MCF 10A (cell line): ENCODE measurements around the gene NTN1. TPM values are rescaled to one million over a fixed set of nuclear protein-coding genes. Genes with fewer than 3 reads are reported as not detected.

ENCODE experiments used
- BruUV-seq: library from RNA; stranded (reverse); fragments of 400-500 nt; replicated peaks from 2 replicates; lab custom pipeline; 2021; lab: Mats Ljungman, UMichigan
- CTCF ChIA-PET: fragments of 300-600 bp; sonication (Branson Sonifier 250); formaldehyde crosslinking; extraction: SDS; loops from one replicate; lab custom pipeline; 2021; ENCODE audit warnings: antibody characterized with exemption, inconsistent platforms; lab: Yijun Ruan, JAX
- POLR2A ChIA-PET: fragments of 300-600, 350-650 bp; sonication (Branson Sonifier 250); formaldehyde crosslinking; extraction: SDS; loops from one replicate; lab custom pipeline; 2020; ENCODE audit warnings: antibody characterized with exemption, inconsistent platforms; lab: Yijun Ruan, JAX
- DNase-seq: peaks from one replicate; pipeline ENCODE4 v3.0.0-alpha.2; 2018; ENCODE audit not compliant: unreplicated experiment
- H3K27ac Mint-ChIP-seq: one replicate; pipeline ENCODE4 v1.8.0; 2022; ENCODE audit warnings: mild to moderate bottlenecking, low read depth, mixed read lengths; ENCODE audit not compliant: unreplicated experiment
- H3K27me3 Mint-ChIP-seq: one replicate; pipeline ENCODE4 v1.8.0; 2022; ENCODE audit warnings: mixed read lengths; ENCODE audit not compliant: insufficient read depth, unreplicated experiment
- H3K36me3 Mint-ChIP-seq: one replicate; pipeline ENCODE4 v1.8.0; 2022; ENCODE audit warnings: mild to moderate bottlenecking, moderate library complexity, mixed read lengths; ENCODE audit not compliant: insufficient read depth, unreplicated experiment
- H3K4me1 Mint-ChIP-seq: one replicate; pipeline ENCODE4 v1.8.0; 2022; ENCODE audit warnings: mixed read lengths; ENCODE audit not compliant: insufficient read depth, unreplicated experiment
- H3K4me3 Mint-ChIP-seq: one replicate; pipeline ENCODE4 v1.8.0; 2022; ENCODE audit warnings: mild to moderate bottlenecking, moderate library complexity, mixed read lengths; ENCODE audit not compliant: unreplicated experiment
- H3K9me3 Mint-ChIP-seq: one replicate; pipeline ENCODE4 v1.8.0; 2022; ENCODE audit warnings: mixed read lengths; ENCODE audit not compliant: unreplicated experiment
- CTCF ChIP-seq: fragments of 200-600 bp; IDR thresholded peaks from one replicate; pipeline ENCODE4 v1.8.0; 2022; ENCODE audit warnings: antibody characterized with exemption, mild to moderate bottlenecking; ENCODE audit not compliant: unreplicated experiment
- intact Hi-C: fragments of 100-400 bp; cut with micrococcal nuclease; formaldehyde crosslinking; loops from 2 replicates; pipeline ENCODE4 v1.14.1; 2022
- total RNA-seq: library from RNA; stranded (reverse); gene quantifications from 2 replicates; pipeline ENCODE4 v1.2.3, GENCODE V29; 2022

NTN1 gene
- total RNA-seq, 1 experiment from 2014 or later, result 0.23 TPM

GRCh38 chr17:9266031-9266680 lies 244.8 kb downstream of the NTN1 start:
- POLR2A ChIA-PET, result interaction anchor here (1.2 kb wide), 1 partner anchor 9 kb away, joined by 3 read pairs; no protein-coding TSS in a partner anchor
- no peaks in the 10 kb centered on the region for H3K9me3 Mint-ChIP-seq
- intact Hi-C loops, result no loop called here
- H3K4me3 Mint-ChIP-seq, result no peak overlapping the region
- CTCF ChIA-PET, result no interaction called here
- H3K36me3 Mint-ChIP-seq, result no peaks in the 10 kb centered on the region
- no peaks in the 10 kb centered on the region for H3K4me1 Mint-ChIP-seq
- BruUV-seq, result no TSS peak
- TF ChIP-seq CTCF, result no peak
- no peak for DNase-seq
- H3K27ac Mint-ChIP-seq, result no peak overlapping the region
- no peaks in the 10 kb centered on the region for H3K27me3 Mint-ChIP-seq

- no TSS peak for BruUV-seq
- POLR2A ChIA-PET, result no interaction called here
- Mint-ChIP-seq H3K27me3 (no peaks in the 10 kb centered on the region), H3K36me3 (no peaks in the 10 kb centered on the region), H3K9me3 (no peaks in the 10 kb centered on the region), H3K4me3 (no peak overlapping the region), H3K27ac (no peak overlapping the region), H3K4me1 (no peaks in the 10 kb centered on the region)
- CTCF ChIA-PET, result no interaction called here
- DNase-seq, result no peak
- intact Hi-C loops, result no loop called here
- TF ChIP-seq CTCF, result no peak
These were observed 245.4 kb downstream of the NTN1 start for GRCh38 chr17:9266697-9267117.

GRCh38 chr17:9268546-9268945 lies 247.2 kb downstream of the NTN1 start:
- POLR2A ChIA-PET, result no interaction called here
- no peaks in the 10 kb centered on the region for H3K4me1 Mint-ChIP-seq
- BruUV-seq, result no TSS peak

More at GRCh38 chr17:9268546-9268945, 247.2 kb downstream of the NTN1 start:
- Mint-ChIP-seq H3K9me3 (no peaks in the 10 kb centered on the region), H3K27me3 (no peaks in the 10 kb centered on the region), H3K27ac (no peak overlapping the region), H3K36me3 (no peaks in the 10 kb centered on the region), H3K4me3 (no peak overlapping the region)
- intact Hi-C loops, result no loop called here
- no peak for TF ChIP-seq CTCF
- CTCF ChIA-PET, result interaction anchor here (0.6 kb wide), 1 partner anchor 364 kb away, joined by 4 read pairs; no protein-coding TSS in a partner anchor
- no peak for DNase-seq
